Immature natural killer cell (primary cell): ENCODE measurements around the gene MICOS13. TPM values are rescaled to one million over a fixed set of nuclear protein-coding genes. Genes with fewer than 3 reads are reported as not detected.
A peak's percentile ranks its signal among the peaks of the same experiment; 100 is the strongest.

Experiments
- DNase-seq, 3 donors: peaks; one replicate each; pipeline ENCODE4 v3.0.0; 2022; ENCODE audit warnings: mixed read lengths in 1 of 3
- H3K27ac Mint-ChIP-seq, 6 donors: one replicate each; pipeline ENCODE4 v1.8.0; 2020; ENCODE audit warnings: mixed read lengths in 6 of 6, mild to moderate bottlenecking in 5 of 6, inconsistent platforms in 4 of 6, moderate library complexity in 3 of 6
- H3K27me3 Mint-ChIP-seq, 3 donors: one replicate each; pipeline ENCODE4 v1.8.0; 2020 to 2021; ENCODE audit warnings: low read depth in 3 of 3, mild to moderate bottlenecking in 3 of 3, mixed read lengths in 3 of 3, moderate library complexity in 3 of 3, inconsistent platforms in 1 of 3
- H3K36me3 Mint-ChIP-seq, 3 donors: one replicate each; pipeline ENCODE4 v1.8.0; 2020; ENCODE audit warnings: mixed read lengths in 3 of 3, inconsistent platforms in 2 of 3, mild to moderate bottlenecking in 2 of 3
- H3K4me1 Mint-ChIP-seq, 2 donors: one replicate each; pipeline ENCODE4 v1.8.0; 2020; ENCODE audit warnings: inconsistent platforms in 2 of 2, mild to moderate bottlenecking in 2 of 2, mixed read lengths in 2 of 2, moderate library complexity in 1 of 2
- H3K4me3 Mint-ChIP-seq, 5 donors: one replicate each; pipeline ENCODE4 v1.8.0; 2020; ENCODE audit warnings: mild to moderate bottlenecking in 5 of 5, mixed read lengths in 5 of 5, inconsistent platforms in 3 of 5, moderate library complexity in 3 of 5
- H3K9me3 Mint-ChIP-seq, 6 donors: one replicate each; pipeline ENCODE4 v1.8.0; 2020; ENCODE audit warnings: mild to moderate bottlenecking in 6 of 6, mixed read lengths in 6 of 6, inconsistent platforms in 4 of 6, moderate library complexity in 3 of 6
- polyA plus RNA-seq, 3 donors: library from polyadenylated mRNA; unstranded; fragments of 300-500 nt; fragmentation: Illumina TruSeq; gene quantifications; one replicate each; pipeline ENCODE4 v1.2.3, GENCODE V29; 2021

The MICOS13 gene
- polyA plus RNA-seq, 3 donors from 2014 or later, result 85.1 to 134 (median 98.2) TPM

GRCh38 chr19:5661483-5661882 is 18.8 kb downstream of the MICOS13 start:
- Mint-ChIP-seq H3K4me1 (peaks cover 0 to 6% of the 10 kb centered on the region in 2 donors), H3K27ac (no peak overlapping the region), H3K36me3 (peaks cover 12 to 41% (median 13%) of the 10 kb centered on the region in 3 donors), H3K27me3 (peaks cover 0 to 3% (median 2%) of the 10 kb centered on the region in 3 donors), H3K9me3 (no peaks in the 10 kb centered on the region), H3K4me3 (no peak overlapping the region)
- no peak for DNase-seq

DNA sequence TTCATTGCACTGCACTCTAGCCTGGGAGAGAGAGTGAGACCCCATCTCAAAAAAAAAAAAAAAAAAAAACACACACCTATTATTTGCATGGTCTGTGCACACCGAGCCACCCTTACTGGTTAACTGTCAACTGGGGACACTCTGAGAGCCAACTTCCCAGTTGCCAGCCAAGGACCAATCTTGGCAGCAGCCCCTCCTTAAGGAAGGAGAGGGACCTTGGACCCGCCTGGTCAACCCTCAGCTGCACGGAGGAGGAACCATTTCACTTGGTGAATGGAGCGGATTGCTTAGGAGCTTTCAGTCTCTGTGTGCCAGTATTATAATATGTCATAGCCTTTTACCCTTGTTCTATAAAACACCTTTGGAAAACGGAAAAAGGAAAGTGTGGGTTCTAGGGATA is 24.9 kb downstream of the MICOS13 start:
- Mint-ChIP-seq H3K4me1 (no peaks in the 10 kb centered on the region), H3K4me3 (no peak overlapping the region), H3K27me3 (peaks cover 0 to 3% (median 0%) of the 10 kb centered on the region in 3 donors), H3K36me3 (peaks cover 25 to 48% (median 27%) of the 10 kb centered on the region in 3 donors), H3K27ac (no peak overlapping the region), H3K9me3 (no peaks in the 10 kb centered on the region)
- no peak for DNase-seq

DNA sequence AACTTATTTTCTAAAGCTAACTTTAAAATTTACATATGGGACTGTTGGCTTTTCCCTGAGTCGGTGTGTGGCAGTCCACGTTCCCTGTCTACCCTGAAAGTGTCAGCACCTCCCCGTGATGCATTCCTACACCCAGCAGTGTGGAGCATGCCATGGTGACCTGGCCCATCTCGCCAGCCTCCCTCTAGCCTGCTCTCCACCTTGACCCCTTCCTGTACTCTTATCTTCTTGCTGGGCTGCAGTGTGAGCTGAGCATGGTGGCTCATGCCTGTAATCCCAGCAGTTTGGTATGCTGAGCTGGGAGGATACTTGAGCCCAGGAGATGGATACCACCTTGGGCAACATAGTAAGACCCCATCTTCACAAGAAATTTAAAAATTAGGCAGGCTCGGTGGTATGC is 25.4 kb downstream of the MICOS13 start:
- peaks cover 25 to 50% (median 30%) of the 10 kb centered on the region in 3 donors for H3K36me3 Mint-ChIP-seq
- DNase-seq, result no peak
- no peaks in the 10 kb centered on the region for H3K9me3 Mint-ChIP-seq
- H3K27ac Mint-ChIP-seq, result no peak overlapping the region
- no peak overlapping the region for H3K4me3 Mint-ChIP-seq
- H3K27me3 Mint-ChIP-seq, result peaks cover 0 to 4% (median 0%) of the 10 kb centered on the region in 3 donors
- no peaks in the 10 kb centered on the region for H3K4me1 Mint-ChIP-seq

GRCh38 chr19:5652261-5652660 is 28.1 kb downstream of the MICOS13 start:
- Mint-ChIP-seq H3K4me3 (no peak overlapping the region), H3K27me3 (peaks cover 0 to 6% (median 0%) of the 10 kb centered on the region in 3 donors), H3K36me3 (peaks cover 21 to 54% (median 37%) of the 10 kb centered on the region in 3 donors), H3K27ac (no peak overlapping the region), H3K4me1 (peaks cover 0 to 1% of the 10 kb centered on the region in 2 donors), H3K9me3 (no peaks in the 10 kb centered on the region)
- no peak for DNase-seq

DNA sequence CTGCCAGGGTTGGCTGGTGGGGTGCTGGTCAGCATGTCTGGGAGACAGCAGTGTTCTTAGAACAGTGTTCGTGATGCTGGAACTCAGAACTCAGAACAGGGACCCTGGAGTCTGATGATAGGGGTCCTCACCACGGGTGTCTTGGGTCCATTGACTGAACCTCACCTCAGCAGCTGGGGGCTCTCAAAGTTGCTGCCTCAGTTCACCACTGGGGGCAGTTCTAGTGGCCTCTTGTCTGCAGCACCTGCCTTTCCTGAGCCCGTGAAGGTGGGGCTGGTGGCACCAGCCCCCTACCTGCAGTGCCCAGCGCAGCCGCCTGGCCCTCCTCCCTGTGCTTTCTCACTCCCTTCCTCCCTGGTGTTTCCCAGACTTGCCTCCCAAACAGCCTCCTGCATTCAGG is 29.0 kb downstream of the MICOS13 start:
- H3K36me3 Mint-ChIP-seq, result peaks cover 21 to 59% (median 37%) of the 10 kb centered on the region in 3 donors
- H3K27ac Mint-ChIP-seq, result no peak overlapping the region

GRCh38 chr19:5648464-5648863 is 31.9 kb downstream of the MICOS13 start:
- peaks cover 0 to 12% (median 6%) of the 10 kb centered on the region in 3 donors for H3K27me3 Mint-ChIP-seq

More for the DNA sequence above, 29.0 kb downstream of the MICOS13 start:
- Mint-ChIP-seq H3K27me3 (peaks cover 0 to 6% (median 0%) of the 10 kb centered on the region in 3 donors), H3K4me1 (peaks cover 5 to 10% of the 10 kb centered on the region in 2 donors), H3K4me3 (no peak overlapping the region), H3K9me3 (no peaks in the 10 kb centered on the region)
- no peak for DNase-seq

GRCh38 chr19:5646703-5647102 is 33.6 kb downstream of the MICOS13 start:
- Mint-ChIP-seq H3K27me3 (peaks cover 0 to 14% (median 6%) of the 10 kb centered on the region in 3 donors), H3K9me3 (no peaks in the 10 kb centered on the region), H3K4me3 (no peak overlapping the region), H3K27ac (peak overlapping the region in 1 of 6 donors; percentile 38), H3K36me3 (peaks cover 9 to 57% (median 30%) of the 10 kb centered on the region in 3 donors), H3K4me1 (peaks cover 27 to 42% of the 10 kb centered on the region in 2 donors)
- no peak for DNase-seq

More at GRCh38 chr19:5648464-5648863, 31.9 kb downstream of the MICOS13 start:
- DNase-seq, result no peak
- H3K36me3 Mint-ChIP-seq, result peaks cover 9 to 59% (median 34%) of the 10 kb centered on the region in 3 donors
- H3K27ac Mint-ChIP-seq, result peak overlapping the region in 1 of 6 donors; percentile 60
- peaks cover 21 to 35% of the 10 kb centered on the region in 2 donors for H3K4me1 Mint-ChIP-seq
- H3K4me3 Mint-ChIP-seq, result no peak overlapping the region
- no peaks in the 10 kb centered on the region for H3K9me3 Mint-ChIP-seq

GRCh38 chr19:5645409-5645808 is 34.9 kb downstream of the MICOS13 start:
- Mint-ChIP-seq H3K4me1 (peaks cover 35 to 49% of the 10 kb centered on the region in 2 donors), H3K36me3 (peaks cover 5 to 56% (median 31%) of the 10 kb centered on the region in 3 donors), H3K27ac (peak overlapping the region in 1 of 6 donors; percentile 53), H3K4me3 (no peak overlapping the region), H3K9me3 (no peaks in the 10 kb centered on the region), H3K27me3 (peaks cover 0 to 12% (median 11%) of the 10 kb centered on the region in 3 donors)
- no peak for DNase-seq

GRCh38 chr19:5644037-5644436 is 36.3 kb downstream of the MICOS13 start:
- Mint-ChIP-seq H3K9me3 (no peaks in the 10 kb centered on the region), H3K4me3 (no peak overlapping the region), H3K27ac (peak overlapping the region in 2 of 6 donors; percentile 21 to 45), H3K4me1 (peaks cover 40 to 56% of the 10 kb centered on the region in 2 donors), H3K36me3 (peaks cover 5 to 51% (median 23%) of the 10 kb centered on the region in 3 donors), H3K27me3 (peaks cover 0 to 12% (median 11%) of the 10 kb centered on the region in 3 donors)
- no peak for DNase-seq

GRCh38 chr19:5643060-5643459 is 37.3 kb downstream of the MICOS13 start:
- no peak for DNase-seq
- Mint-ChIP-seq H3K27ac (no peak overlapping the region), H3K9me3 (no peaks in the 10 kb centered on the region), H3K36me3 (peaks cover under 1 to 48% (median 18%) of the 10 kb centered on the region in 3 donors), H3K4me3 (no peak overlapping the region), H3K4me1 (peaks cover 44 to 61% of the 10 kb centered on the region in 2 donors), H3K27me3 (peaks cover 0 to 12% (median 11%) of the 10 kb centered on the region in 3 donors)

GRCh38 chr19:5642204-5642603 is 38.1 kb downstream of the MICOS13 start:
- no peak overlapping the region for H3K4me3 Mint-ChIP-seq
- H3K9me3 Mint-ChIP-seq, result no peaks in the 10 kb centered on the region
- H3K27ac Mint-ChIP-seq, result peak overlapping the region in 2 of 6 donors; percentile 5 to 9
- peaks cover 50 to 66% of the 10 kb centered on the region in 2 donors for H3K4me1 Mint-ChIP-seq
- H3K27me3 Mint-ChIP-seq, result peaks cover 0 to 12% (median 10%) of the 10 kb centered on the region in 3 donors
- no peak for DNase-seq
- peaks cover 0 to 46% (median 18%) of the 10 kb centered on the region in 3 donors for H3K36me3 Mint-ChIP-seq

GRCh38 chr19:5641171-5641570 is 39.1 kb downstream of the MICOS13 start:
- no peak overlapping the region for H3K4me3 Mint-ChIP-seq
- peaks cover 45 to 62% of the 10 kb centered on the region in 2 donors for H3K4me1 Mint-ChIP-seq
- no peaks in the 10 kb centered on the region for H3K9me3 Mint-ChIP-seq
- peaks cover 0 to 35% (median 18%) of the 10 kb centered on the region in 3 donors for H3K36me3 Mint-ChIP-seq
- DNase-seq, result no peak
- H3K27me3 Mint-ChIP-seq, result peaks cover 0 to 12% (median 10%) of the 10 kb centered on the region in 3 donors
- no peak overlapping the region for H3K27ac Mint-ChIP-seq

DNA sequence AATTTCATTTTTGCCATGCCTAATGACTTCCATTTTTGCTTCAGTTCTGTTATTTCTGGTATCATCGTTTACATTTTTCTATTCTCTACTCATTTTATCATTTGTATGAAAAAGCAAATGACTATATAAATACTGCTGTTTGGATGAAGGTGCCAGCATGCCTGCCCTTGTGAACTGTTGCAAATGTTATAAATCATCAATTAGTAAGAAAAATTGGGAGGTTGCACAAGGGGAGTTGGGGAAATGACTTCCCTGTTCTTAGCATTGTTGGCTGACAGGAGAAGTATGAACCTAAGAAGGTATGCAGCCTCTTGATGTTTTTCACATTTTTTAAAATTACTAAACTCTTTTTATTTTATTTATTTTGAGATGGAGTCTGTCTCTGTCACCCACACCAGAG is 42.3 kb downstream of the MICOS13 start:
- H3K4me1 Mint-ChIP-seq, result peaks cover 44 to 68% of the 10 kb centered on the region in 2 donors
- H3K4me3 Mint-ChIP-seq, result no peak overlapping the region
- peaks cover 0 to 12% (median 10%) of the 10 kb centered on the region in 3 donors for H3K36me3 Mint-ChIP-seq
- H3K27ac Mint-ChIP-seq, result no peak overlapping the region
- H3K27me3 Mint-ChIP-seq, result peaks cover 0 to 6% (median 3%) of the 10 kb centered on the region in 3 donors
- no peaks in the 10 kb centered on the region for H3K9me3 Mint-ChIP-seq
- DNase-seq, result no peak

DNA sequence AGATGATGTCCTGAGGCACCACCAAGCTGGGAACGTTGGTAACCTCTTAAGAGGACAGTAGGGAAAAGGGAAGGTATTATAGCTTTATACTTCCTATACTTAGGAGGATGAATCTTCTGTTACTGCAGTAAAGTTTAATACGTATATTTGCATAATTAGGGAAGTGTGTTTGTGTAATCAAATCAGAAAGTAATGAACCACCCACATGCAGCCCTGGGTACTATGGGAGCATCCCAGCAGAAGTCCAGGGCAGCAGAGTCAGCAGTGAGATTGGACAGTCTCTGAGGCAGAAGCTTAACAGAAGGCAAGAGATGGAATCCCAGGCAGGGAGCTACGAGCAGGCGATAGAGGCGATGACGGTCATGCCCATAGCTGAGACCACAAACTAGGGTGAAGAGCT is 44.9 kb downstream of the MICOS13 start:
- H3K9me3 Mint-ChIP-seq, result no peaks in the 10 kb centered on the region
- H3K4me3 Mint-ChIP-seq, result no peak overlapping the region
- peaks cover 0 to 2% (median 0%) of the 10 kb centered on the region in 3 donors for H3K27me3 Mint-ChIP-seq
- peaks cover 0 to 3% (median 0%) of the 10 kb centered on the region in 3 donors for H3K36me3 Mint-ChIP-seq
- DNase-seq, result no peak
- peak overlapping the region in 3 of 6 donors; percentile 21 to 78 (median 52) for H3K27ac Mint-ChIP-seq
- peaks cover 52 to 76% of the 10 kb centered on the region in 2 donors for H3K4me1 Mint-ChIP-seq
